HG02840 (cell line): ENCODE measurements around the gene OR2AE1.

ENCODE experiments used
- ATAC-seq: cut with Tn5 transposase; IDR thresholded peaks from one replicate; pipeline ENCODE4 v1.9.1; 2021; ENCODE audit warnings: mild to moderate bottlenecking, moderate library complexity, moderate number of reproducible peaks; ENCODE audit not compliant: unreplicated experiment, low FRiP score

OR2AE1 gene

DNA sequence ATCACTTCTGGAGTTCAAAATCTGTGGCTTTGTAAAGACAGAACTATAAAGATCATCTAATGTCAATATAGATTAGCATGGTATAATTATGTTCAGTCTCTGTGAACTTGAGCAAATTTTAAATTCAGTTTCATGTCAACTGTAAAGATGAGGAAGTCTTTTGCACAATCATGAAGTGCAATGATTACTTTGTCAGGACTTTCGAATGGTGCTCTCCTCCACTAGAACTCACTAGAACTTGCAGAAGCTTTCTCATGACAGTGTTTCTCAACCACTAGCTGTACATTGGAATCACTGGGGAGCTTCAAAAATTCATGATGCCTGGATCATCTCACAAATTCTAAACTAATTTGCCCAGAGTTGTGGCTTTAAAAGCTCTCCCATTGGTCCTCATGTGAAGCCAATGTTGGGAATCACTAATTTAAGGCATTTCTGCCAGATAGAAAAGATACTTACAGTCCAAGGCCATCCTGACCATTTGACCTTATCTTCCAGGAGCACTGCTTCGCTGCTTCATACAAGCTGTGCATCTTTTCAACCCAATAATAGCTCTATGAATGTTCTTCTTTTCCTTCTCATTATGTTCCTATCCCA is 12.9 kb downstream of the OR2AE1 start:
- ATAC-seq: no peak

DNA sequence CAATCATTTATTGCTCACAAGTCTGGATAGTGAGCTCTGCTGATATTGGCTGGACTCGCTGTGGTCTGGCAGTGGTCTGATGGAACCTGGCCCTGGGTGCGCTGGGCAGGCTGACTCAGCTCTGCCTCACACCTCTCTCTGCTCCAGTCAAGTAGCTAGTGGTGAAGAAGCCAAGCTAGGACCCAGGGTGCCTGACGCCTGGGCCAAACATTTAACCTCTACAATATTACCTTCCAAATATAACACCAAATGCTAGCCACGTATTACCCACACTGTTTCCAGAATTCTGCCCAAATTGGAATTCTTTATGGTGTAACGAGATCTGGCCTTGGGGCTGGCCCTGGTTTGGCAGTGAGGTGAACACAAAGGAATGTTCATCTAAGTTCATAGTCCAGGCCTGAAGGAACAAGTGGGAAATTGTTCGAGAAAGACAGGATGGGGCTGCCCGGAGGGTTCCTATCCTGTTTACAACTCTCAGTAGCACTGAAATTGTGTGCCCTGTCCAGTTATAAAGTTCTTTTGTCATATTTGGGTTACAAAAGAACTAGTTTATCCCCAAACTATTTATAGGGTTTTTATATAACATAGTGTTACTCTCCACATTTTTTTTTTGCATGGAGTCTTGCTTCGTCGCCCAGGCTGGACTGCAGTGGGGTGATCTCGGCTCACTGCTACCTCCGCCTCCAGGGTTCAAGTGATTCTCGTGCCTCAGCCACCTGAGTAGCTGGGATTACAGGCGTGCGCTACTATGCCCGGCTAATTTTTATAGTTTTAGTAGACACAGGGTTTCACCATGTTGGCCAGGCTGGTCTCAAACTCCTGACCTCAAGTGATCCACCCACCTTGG is 16.3 kb downstream of the OR2AE1 start:
- ATAC-seq: no peak

DNA sequence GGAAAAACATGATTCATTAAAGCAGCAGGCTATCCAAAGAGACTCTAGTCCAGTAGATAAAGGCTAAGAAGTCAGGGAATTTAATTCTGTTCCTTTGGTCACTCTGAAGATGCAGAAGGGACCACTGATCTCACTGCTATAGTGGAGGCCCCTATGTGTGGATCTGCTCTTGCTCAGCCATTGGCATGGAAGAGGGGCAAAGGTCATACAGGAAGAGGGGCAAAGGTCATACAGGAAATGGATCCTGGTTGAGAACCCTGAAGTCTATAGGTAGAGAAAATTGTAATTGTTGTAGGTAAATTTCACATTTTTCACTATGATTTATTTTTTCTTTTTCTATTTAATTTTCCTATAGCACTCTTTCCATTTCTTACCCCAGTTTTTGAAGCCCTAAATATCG is 21.6 kb downstream of the OR2AE1 start:
- no peak for ATAC-seq

DNA sequence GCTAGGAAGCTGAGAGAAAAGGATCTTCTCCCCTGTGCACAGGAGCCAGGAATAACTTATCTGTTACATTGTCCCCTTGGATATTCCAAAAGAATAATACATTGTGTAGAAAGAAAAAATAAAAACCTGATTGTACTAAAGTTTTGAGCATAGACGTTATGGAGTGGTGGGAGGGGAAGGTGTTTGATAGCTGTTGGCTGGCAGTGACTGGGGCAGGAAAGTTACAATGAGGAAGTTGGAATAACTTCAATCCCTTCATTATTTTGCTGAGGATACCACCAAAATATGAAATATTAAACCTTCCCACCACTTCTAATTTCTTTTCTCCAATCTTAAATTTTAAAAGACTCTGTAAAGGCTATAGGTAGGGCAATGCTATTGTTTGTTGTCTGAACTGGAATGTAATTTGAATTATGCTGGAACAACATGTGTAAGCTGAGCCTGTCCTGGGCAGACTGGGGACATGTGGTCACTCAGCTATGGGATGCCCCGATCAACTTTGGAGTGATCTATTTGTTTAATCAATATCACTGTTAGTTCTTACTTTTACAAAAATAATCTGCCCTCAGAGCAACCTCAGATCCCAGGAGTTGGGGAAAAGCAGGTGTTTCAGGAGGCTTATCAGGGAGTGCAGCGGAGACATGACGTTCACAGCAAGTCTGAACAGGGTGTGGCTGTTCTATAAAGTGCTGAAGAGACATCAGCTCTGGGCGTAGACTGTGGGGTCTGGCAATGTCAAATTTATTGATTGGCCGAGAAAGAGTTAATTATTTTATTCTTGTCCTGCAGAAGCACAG is 28.2 kb downstream of the OR2AE1 start:
- ATAC-seq: no peak

DNA sequence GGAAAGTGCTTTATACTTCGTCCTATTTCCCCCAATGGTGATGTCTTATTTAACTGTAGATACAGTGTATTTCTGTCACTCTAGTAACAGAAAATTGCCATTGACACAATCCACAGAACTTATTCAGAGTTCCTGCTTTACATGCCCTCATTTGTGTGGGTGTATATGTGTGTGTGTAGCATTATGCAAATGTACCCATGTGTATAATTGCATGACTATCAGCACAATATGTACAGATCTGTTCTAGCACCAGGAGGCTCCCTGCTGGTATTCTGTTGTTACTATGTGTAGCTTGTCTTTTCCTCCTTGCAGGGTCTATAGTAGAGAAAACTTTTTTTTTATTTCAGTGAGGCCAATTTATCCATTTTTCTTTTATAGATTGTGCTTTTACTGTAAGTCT is 32.5 kb downstream of the OR2AE1 start:
- no peak for ATAC-seq

DNA sequence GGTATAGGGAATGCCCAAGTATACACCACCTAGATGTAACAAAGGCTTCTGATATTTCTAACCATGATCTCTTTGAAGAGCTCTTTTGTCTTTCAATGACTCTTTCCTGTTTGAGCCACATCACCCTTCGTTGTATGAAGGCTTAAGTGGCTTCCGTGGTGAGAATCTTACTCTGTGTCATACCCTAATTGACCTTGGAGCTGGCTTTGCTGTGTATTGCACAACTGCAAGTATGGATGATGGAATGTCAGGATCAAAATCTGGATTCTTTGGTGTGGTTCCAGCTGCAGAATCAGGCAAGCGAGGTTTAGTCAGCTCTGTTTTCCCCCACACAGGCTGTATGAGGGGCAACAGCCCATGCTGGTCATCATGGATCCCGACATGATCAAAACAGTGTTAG is 33.0 kb downstream of the OR2AE1 start:
- ATAC-seq: no peak

DNA sequence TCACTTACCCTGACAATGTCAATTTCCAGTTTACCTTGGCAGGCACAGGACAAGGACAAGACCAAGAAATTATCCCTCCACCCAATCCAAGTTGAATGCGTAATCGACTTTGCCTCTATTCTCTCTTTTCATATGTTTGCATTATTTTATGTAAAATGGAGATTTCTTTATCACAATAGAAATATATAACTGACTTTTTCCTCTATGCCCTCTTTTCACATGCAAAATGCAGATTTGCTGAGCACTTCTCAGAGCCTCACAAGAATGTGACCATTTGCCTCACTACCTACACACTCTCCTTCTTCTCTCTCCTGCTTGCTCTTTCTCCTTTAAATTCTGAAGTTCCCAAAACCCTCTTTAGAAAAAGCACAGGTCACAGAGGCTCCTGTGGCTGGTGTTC is 33.9 kb downstream of the OR2AE1 start:
- no peak for ATAC-seq

DNA sequence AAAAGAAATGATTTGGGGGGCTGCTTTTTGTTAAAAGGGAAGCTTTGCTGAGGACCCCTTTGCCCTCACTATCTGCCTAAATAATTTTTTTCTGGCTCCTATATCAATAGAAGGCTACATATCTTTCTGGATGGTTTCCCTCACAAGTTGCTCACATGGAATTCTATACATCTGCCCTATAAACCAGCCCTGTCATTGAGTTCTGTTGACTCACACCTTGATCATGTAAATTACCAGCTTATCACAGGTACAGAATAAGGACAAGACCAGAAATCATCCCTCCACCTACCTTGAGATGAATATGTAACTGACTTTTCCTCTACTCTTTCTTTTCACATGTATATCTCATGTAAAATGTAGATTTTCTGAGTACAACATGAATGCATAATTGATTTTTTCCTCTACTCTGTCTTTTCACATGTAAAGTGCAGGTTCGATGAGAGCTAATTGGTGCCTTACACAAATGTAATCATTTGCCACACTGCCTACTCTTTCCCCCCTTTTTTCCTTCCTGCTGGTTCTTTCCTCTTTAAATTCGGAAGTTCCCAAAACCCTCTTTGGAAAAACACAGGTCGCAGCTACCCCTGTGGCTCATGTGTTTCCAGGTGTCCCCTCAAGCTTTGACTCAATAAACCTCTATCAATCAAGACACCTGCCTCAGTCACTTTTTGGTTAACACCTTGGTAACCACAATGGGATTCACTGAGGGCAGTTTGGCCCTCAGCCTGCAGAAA is 36.5 kb downstream of the OR2AE1 start:
- ATAC-seq: no peak

DNA sequence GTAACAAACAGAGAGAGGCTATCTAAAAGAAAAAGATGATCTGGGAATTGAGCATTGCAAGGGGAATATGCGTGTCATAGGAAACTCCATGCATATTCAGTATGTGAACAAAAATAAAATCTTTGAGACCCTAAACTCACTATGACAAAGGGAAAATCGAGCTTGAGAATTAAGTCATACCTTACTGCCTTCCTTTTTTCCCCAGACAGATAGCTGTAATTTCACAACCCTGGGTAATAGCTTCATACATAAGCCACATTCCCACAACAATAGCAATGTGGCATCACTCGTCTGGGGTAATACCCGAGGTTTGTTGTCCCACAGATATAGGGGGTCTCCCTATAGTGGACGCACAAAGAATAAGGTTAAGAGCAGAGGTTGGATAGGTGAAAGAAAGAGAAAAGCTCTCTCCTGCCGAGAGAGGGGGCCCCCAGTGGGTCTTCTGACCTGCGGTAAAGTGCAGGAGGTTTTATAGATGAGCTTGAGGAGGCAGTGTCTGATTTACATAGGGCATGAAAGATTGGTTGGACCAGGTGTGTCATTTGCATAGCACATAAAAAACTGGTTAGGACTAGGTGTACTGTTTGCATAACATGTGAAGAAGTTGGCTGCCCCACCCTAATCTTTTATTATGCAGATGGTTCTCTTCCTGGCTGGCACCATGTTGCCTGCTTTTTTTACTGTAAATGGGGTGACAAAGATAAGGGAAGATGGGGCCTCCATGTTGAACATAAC is 37.4 kb downstream of the OR2AE1 start:
- no peak for ATAC-seq

DNA sequence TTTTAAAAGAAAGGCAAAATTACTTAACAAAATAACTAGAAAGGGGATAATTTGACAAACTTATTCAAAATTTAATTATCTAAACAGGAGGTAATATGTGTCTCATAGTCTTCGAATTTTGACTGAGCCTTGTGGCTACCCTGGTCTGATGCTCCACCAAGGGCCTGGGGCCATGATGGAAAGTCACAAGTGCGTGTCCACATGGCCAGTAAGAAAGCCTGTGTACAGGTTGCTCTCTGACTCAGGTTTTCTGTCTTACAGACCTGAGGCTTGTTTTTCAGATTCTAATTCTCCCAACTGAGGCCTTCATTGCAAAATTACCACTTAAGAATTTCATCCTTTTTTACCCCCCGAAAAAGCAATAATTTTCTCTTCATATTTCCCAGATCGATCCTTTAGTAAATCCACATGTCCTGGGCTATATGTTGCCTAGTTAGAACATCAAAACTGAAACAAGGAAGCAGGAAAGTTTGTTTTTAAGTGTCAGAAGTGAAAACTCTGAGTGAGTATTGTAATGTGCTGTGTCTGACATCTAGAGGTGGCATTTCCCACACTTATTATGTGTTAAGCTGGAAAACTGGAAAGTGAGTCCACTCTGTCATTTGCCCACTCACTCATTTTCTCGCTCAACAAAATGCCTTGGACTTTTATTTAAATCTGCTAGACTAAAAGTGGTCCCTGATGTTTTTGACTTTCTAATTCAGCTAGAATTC is 39.0 kb downstream of the OR2AE1 start:
- no peak for ATAC-seq

DNA sequence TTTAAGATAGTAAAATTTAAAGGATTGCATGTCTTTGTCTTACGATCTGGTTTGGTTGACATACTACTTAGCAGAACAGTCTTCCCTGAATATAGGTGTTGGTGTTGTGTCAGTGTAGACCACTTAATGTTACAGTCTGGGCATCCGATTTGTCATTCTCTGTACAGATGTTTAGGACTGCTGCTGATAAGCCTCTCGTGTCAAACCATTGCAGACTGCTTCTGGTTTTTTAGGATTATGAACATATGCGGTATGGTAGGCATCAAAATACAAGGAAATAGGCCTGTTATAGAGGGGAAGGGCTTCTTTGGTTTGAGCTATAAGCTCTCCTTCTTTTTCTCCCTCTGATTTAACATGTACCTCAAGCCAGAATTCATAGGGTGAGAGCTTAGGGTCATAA is 41.6 kb downstream of the OR2AE1 start:
- no peak for ATAC-seq

DNA sequence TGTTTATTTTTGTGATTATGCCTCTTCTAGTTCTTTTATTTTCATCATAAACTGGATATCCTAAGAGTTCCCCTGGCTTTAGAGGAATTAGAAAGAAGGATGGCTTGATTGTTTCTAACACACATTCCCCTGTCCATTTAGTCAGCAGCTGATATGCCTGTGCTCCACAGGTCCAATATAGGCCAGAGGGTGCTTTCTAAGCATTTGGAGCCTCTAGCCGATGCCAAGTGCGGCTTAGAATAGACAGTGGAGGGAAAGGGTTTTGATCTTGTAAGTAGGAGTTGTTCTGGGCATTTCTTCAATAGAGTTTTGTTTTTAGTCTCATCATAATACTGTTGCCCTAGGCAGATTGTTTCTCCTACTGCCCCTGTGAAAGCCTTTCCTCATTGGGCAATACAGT is 42.5 kb downstream of the OR2AE1 start:
- ATAC-seq: no peak

DNA sequence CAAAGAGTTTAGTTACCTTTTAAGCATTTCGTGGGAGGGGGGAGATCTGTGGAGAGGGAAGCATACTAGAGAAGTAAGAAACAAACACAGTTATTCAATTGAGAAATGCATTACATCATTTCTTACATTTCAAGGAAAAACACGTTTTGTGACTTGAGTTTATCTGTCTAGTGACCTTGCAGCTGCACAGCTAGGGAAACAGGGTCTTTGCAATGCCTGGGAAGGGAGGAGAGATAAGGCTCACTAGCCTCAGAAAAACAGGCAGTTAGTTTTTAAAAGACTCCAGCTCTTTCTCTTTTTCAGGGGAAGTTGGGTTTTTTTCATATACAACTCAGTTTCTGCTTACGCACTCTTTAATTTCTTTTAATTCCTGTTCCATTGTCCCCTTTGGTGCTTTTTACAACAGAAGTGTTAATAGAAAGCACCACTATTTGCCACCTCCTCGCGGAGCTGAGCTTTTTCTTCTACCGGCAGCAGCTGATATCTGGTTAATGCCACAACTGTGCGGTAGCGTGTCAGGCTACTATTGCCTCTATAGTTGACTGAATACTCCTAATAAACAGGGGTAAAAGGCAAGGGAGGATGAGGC is 43.5 kb downstream of the OR2AE1 start:
- no peak for ATAC-seq

DNA sequence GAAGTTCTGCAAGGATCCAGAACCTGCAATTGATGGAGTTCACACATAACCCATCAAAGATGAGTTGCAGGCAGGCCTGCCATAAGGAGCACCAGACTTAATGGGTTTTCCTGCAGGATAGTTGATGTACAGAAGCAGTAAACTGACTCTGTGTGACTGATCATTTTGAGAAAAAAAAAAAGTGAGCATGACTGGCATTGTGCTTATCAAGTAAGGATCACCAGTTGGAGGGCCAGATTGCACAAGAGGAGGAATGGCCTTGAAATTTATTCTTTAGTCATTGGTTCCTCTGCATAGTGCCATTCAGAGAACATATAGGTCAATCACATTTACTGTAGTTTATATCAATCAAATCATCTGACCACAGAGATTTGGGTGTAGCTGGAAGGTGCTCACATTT is 45.2 kb downstream of the OR2AE1 start:
- no peak for ATAC-seq

DNA sequence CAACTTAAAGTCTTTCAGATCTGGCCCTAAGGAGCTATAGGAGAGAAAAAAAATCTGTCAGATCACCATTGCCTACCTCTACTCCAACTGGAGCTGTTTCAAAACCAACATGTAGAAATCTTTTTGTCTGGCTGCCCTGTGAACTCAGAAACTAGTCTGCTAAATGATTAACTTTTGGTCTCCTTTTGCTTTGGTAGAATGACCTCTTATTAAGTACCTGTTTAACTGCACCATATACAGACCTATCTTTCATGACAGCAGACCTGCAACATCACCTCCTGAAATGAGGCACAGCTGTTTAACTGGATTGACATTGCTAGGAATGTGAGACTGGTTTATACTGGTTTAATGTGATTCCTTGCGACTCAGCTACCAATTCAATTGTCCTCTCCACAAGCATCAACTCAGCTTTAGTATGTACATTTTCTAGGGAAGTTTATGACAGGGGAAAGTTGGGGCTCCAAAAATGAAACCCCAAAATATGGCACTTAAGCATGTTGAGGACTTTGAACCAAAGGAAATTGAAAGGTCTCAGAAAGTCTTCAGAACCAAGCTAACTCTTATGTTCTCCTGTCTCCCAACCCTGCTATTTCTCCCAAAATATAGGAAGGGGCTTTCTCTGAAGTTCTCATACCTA is 47.2 kb downstream of the OR2AE1 start:
- no peak for ATAC-seq

DNA sequence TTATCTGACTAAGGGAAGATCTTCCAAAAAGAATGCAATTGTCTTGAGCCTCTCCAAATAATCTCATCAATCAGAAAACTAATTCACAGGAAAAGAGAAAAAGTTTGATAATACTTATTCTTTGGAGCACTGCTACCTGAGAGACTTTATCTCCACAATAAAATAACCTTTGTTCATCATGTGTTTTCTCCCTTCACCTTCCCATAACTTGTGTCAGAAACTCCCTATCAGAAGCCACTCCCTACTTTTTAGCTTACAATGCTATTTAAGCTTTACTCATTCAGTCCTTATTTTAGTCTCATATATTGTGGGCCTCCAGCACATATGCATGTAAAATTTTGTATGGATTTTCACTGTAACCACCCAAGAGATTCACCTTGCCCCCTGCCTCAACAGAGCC is 48.0 kb downstream of the OR2AE1 start:
- ATAC-seq: no peak

DNA sequence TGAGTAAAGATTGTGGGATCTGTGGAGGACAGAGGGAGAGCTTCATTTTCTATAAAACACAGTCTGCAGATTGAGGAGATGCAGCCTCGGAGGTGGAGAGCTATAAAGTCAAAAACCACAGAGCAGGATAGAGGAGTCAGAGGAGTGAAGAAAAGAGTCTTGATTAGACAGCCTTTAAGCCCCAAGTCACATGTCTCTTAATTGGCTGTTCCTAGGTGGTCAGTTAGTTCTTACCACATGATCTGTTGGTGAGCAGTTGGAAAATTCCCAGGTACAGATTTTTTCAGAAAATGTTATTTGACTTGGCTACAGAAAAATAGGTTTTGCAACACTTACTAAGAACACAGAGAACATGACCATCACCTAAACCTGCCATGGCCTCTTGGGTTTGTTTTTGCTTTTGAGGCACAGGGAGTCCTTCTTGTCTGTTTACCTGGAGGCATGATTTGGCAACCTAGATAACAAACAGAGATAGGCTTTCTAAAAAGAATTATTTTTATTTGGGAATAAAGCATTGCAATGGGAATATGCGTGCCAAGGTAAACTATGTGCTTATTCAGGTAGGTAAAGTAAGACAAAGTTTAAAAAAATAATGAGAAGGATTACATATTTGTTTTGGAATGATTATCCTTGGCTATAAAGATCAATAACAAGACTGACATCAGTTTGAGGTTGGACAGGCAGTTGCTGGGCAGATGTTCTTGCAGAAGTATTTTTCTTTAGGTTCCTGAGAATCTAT is 49.6 kb downstream of the OR2AE1 start:
- no peak for ATAC-seq
